WTC11 (cell line): Measurements from ENCODE around the gene CNTNAP2. TPM values are rescaled to one million over a fixed set of nuclear protein-coding genes. Genes with fewer than 3 reads are reported as not detected.

Experiments used
- ATAC-seq: fragments of 200-7000 bp; cut with Tn5 transposase; 2 replicates; pipeline ENCODE4 v1.10.0; 2021; ENCODE audit warnings: mild to moderate bottlenecking, moderate library complexity
- CTCF ChIA-PET: fragments of 300-600 bp; sonication (Branson Sonifier 250); formaldehyde crosslinking; loops from one replicate; lab custom pipeline; 2021; ENCODE audit warnings: antibody characterized with exemption; lab: Charles Lee
- POLR2A ChIA-PET: fragments of 350-600 bp; sonication (Branson Sonifier 250); formaldehyde crosslinking; loops from one replicate; lab custom pipeline; 2021; ENCODE audit warnings: antibody characterized with exemption; lab: Charles Lee
- DNase-seq: peaks from one replicate; pipeline ENCODE4 v3.0.0; 2021; ENCODE audit warnings: low spot score
- H3K27ac Mint-ChIP-seq: 2 replicates; pipeline ENCODE4 v1.8.0; 2021; ENCODE audit warnings: mixed read lengths
- H3K27me3 Mint-ChIP-seq: 2 replicates; pipeline ENCODE4 v1.8.0; 2021; ENCODE audit warnings: low read depth, mild to moderate bottlenecking, moderate library complexity, mixed read lengths
- H3K36me3 Mint-ChIP-seq: 2 replicates; pipeline ENCODE4 v1.8.0; 2021; ENCODE audit warnings: mixed read lengths
- H3K4me1 Mint-ChIP-seq: 2 replicates; pipeline ENCODE4 v1.8.0; 2022; ENCODE audit warnings: mixed read lengths
- H3K4me3 Mint-ChIP-seq: 2 replicates; pipeline ENCODE4 v1.8.0; 2021; ENCODE audit warnings: mild to moderate bottlenecking, moderate library complexity, mixed read lengths
- H3K9me3 Mint-ChIP-seq: 2 replicates; pipeline ENCODE4 v1.8.0; 2021; ENCODE audit warnings: mixed read lengths
- ARID4B ChIP-seq: sonication (generic); formaldehyde crosslinking; IDR thresholded peaks from 2 replicates; pipeline ENCODE4 v1.8.0; 2023; ENCODE audit warnings: missing genetic modification reagents, mild to moderate bottlenecking, borderline replicate concordance
- CDX4 ChIP-seq: fragments of 250-450 bp; sonication (Bioruptor Pico); IDR thresholded peaks from 2 replicates; pipeline ENCODE4 v1.9.0; 2021; ENCODE audit warnings: moderate library complexity, mild to moderate bottlenecking, inconsistent platforms, borderline replicate concordance
- ELF4 ChIP-seq: sonication (generic); formaldehyde crosslinking; IDR thresholded peaks from 2 replicates; pipeline ENCODE4 v1.8.1; 2022; ENCODE audit warnings: low read depth, mild to moderate bottlenecking, moderate library complexity, missing genetic modification reagents
- ESRRA ChIP-seq: sonication (generic); formaldehyde crosslinking; IDR thresholded peaks from 2 replicates; pipeline ENCODE4 v1.8.1; 2022; ENCODE audit warnings: mild to moderate bottlenecking, missing genetic modification reagents, borderline replicate concordance
- GRHL2 ChIP-seq: fragments of 250-450 bp; sonication (Bioruptor Pico); IDR thresholded peaks from 2 replicates; pipeline ENCODE4 v1.8.0; 2022; ENCODE audit warnings: mild to moderate bottlenecking, moderate library complexity; ENCODE audit not compliant: insufficient replicate concordance, severe bottlenecking
- KAT7 ChIP-seq: sonication (generic); formaldehyde crosslinking; IDR thresholded peaks from 2 replicates; pipeline ENCODE4 v1.8.1; 2023; ENCODE audit warnings: missing genetic modification reagents, mild to moderate bottlenecking, borderline replicate concordance
- NR3C1 ChIP-seq: sonication (generic); formaldehyde crosslinking; conservative IDR thresholded peaks from 2 replicates; pipeline ENCODE4 v1.8.1; 2023; ENCODE audit warnings: low read depth, mild to moderate bottlenecking, missing genetic modification reagents
- PREB ChIP-seq: sonication (generic); formaldehyde crosslinking; IDR thresholded peaks from 2 replicates; pipeline ENCODE4 v1.8.1; 2022; ENCODE audit warnings: mild to moderate bottlenecking, missing genetic modification reagents, moderate library complexity, borderline replicate concordance
- TEAD4 ChIP-seq: sonication (generic); formaldehyde crosslinking; IDR thresholded peaks from 2 replicates; pipeline ENCODE4 v1.8.0; 2022; ENCODE audit warnings: mild to moderate bottlenecking, missing genetic modification reagents
- total RNA-seq: library from RNA; stranded (reverse); gene quantifications from 3 replicates; pipeline ENCODE4 v1.2.3, GENCODE V29; 2021
- TF ChIP-seq, protein P1 (sequence below): sonication (generic); formaldehyde crosslinking; IDR thresholded peaks from 2 replicates; pipeline ENCODE4 v1.8.0; 2022; ENCODE audit warnings: missing genetic modification reagents
- TF ChIP-seq, protein P2 (sequence below): fragments of 250-450 bp; sonication (Bioruptor Pico); IDR thresholded peaks from 2 replicates; pipeline ENCODE4 v1.9.0; 2021; ENCODE audit warnings: mild to moderate bottlenecking, borderline replicate concordance
- TF ChIP-seq, protein P3 (sequence below): sonication (generic); formaldehyde crosslinking; IDR thresholded peaks from 2 replicates; pipeline ENCODE4 v1.8.0; 2023; ENCODE audit warnings: mild to moderate bottlenecking, missing genetic modification reagents
- TF ChIP-seq, protein P4 (sequence below): fragments of 250-450 bp; sonication (Bioruptor Pico); IDR thresholded peaks from 2 replicates; pipeline ENCODE4 v1.9.0; 2021; ENCODE audit warnings: mild to moderate bottlenecking

The CNTNAP2 gene
- total RNA-seq, 1 experiment from 2014 or later, result 63.8 TPM

DNA sequence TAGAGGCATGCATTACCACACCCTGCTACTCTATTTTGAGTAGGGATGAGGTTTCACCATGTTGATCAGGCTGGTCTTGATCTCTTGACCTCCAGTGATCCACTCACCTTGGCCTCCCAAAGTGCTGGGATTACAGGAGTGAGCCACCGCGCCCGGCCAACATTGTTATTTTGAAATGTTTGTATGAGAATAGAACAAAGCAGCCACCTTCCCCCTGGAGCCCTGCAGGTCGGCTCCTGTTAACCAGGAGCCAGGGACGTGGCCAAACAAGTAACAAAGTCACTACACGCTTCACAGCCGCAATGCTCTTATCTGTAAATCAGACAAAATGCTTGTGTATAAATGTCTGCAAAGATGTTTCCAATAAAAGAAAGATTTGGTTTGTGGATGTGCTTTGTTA is 295.4 kb downstream of the CNTNAP2 start:
- ChIA-PET CTCF (no interaction called here), POLR2A (no interaction called here)
- no peak overlapping the region for H3K27ac Mint-ChIP-seq
- no peaks in the 10 kb centered on the region for H3K9me3 Mint-ChIP-seq
- peaks cover 34% of the 10 kb centered on the region for H3K4me1 Mint-ChIP-seq
- ATAC-seq, result peak; percentile 79
- peak; percentile 27 for DNase-seq
- H3K36me3 Mint-ChIP-seq, result no peaks in the 10 kb centered on the region
- H3K4me3 Mint-ChIP-seq, result no peak overlapping the region
- H3K27me3 Mint-ChIP-seq, result no peaks in the 10 kb centered on the region
- TF ChIP-seq, protein P1, sequence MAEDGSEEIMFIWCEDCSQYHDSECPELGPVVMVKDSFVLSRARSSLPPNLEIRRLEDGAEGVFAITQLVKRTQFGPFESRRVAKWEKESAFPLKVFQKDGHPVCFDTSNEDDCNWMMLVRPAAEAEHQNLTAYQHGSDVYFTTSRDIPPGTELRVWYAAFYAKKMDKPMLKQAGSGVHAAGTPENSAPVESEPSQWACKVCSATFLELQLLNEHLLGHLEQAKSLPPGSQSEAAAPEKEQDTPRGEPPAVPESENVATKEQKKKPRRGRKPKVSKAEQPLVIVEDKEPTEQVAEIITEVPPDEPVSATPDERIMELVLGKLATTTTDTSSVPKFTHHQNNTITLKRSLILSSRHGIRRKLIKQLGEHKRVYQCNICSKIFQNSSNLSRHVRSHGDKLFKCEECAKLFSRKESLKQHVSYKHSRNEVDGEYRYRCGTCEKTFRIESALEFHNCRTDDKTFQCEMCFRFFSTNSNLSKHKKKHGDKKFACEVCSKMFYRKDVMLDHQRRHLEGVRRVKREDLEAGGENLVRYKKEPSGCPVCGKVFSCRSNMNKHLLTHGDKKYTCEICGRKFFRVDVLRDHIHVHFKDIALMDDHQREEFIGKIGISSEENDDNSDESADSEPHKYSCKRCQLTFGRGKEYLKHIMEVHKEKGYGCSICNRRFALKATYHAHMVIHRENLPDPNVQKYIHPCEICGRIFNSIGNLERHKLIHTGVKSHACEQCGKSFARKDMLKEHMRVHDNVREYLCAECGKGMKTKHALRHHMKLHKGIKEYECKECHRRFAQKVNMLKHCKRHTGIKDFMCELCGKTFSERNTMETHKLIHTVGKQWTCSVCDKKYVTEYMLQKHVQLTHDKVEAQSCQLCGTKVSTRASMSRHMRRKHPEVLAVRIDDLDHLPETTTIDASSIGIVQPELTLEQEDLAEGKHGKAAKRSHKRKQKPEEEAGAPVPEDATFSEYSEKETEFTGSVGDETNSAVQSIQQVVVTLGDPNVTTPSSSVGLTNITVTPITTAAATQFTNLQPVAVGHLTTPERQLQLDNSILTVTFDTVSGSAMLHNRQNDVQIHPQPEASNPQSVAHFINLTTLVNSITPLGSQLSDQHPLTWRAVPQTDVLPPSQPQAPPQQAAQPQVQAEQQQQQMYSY (CRISPR knock-in tag), result no peak
- TF ChIP-seq, protein P2, sequence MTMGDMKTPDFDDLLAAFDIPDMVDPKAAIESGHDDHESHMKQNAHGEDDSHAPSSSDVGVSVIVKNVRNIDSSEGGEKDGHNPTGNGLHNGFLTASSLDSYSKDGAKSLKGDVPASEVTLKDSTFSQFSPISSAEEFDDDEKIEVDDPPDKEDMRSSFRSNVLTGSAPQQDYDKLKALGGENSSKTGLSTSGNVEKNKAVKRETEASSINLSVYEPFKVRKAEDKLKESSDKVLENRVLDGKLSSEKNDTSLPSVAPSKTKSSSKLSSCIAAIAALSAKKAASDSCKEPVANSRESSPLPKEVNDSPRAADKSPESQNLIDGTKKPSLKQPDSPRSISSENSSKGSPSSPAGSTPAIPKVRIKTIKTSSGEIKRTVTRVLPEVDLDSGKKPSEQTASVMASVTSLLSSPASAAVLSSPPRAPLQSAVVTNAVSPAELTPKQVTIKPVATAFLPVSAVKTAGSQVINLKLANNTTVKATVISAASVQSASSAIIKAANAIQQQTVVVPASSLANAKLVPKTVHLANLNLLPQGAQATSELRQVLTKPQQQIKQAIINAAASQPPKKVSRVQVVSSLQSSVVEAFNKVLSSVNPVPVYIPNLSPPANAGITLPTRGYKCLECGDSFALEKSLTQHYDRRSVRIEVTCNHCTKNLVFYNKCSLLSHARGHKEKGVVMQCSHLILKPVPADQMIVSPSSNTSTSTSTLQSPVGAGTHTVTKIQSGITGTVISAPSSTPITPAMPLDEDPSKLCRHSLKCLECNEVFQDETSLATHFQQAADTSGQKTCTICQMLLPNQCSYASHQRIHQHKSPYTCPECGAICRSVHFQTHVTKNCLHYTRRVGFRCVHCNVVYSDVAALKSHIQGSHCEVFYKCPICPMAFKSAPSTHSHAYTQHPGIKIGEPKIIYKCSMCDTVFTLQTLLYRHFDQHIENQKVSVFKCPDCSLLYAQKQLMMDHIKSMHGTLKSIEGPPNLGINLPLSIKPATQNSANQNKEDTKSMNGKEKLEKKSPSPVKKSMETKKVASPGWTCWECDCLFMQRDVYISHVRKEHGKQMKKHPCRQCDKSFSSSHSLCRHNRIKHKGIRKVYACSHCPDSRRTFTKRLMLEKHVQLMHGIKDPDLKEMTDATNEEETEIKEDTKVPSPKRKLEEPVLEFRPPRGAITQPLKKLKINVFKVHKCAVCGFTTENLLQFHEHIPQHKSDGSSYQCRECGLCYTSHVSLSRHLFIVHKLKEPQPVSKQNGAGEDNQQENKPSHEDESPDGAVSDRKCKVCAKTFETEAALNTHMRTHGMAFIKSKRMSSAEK, result no peak
- TF ChIP-seq NR3C1 (CRISPR knock-in tag) (no peak), GRHL2 (CRISPR knock-in tag) (no peak)
- TF ChIP-seq, all 79 proteins: peak for 0

DNA sequence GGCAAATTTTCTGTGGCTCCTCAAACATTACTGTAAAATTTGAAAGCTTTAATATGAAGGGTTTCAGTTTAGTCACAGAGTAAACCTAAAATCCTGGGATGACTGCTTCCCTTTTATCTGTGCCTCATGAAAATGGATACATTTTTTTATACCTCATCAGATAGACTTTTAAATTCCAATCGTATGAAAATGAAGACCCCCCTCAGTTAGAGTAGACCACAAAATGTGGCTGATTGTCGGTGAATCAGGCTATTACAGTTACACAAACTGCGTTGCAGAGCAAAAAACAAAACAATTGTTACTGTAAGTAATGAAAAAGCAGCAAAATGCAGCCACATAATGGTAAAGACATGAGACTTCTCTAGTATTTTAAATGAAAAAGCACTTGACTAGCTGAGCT is 296.2 kb downstream of the CNTNAP2 start:
- TF ChIP-seq PREB (CRISPR knock-in tag), result no peak
- no peak for TF ChIP-seq CDX4 (CRISPR knock-in tag)
- TF ChIP-seq, protein P3, sequence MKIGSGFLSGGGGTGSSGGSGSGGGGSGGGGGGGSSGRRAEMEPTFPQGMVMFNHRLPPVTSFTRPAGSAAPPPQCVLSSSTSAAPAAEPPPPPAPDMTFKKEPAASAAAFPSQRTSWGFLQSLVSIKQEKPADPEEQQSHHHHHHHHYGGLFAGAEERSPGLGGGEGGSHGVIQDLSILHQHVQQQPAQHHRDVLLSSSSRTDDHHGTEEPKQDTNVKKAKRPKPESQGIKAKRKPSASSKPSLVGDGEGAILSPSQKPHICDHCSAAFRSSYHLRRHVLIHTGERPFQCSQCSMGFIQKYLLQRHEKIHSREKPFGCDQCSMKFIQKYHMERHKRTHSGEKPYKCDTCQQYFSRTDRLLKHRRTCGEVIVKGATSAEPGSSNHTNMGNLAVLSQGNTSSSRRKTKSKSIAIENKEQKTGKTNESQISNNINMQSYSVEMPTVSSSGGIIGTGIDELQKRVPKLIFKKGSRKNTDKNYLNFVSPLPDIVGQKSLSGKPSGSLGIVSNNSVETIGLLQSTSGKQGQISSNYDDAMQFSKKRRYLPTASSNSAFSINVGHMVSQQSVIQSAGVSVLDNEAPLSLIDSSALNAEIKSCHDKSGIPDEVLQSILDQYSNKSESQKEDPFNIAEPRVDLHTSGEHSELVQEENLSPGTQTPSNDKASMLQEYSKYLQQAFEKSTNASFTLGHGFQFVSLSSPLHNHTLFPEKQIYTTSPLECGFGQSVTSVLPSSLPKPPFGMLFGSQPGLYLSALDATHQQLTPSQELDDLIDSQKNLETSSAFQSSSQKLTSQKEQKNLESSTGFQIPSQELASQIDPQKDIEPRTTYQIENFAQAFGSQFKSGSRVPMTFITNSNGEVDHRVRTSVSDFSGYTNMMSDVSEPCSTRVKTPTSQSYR (CRISPR knock-in tag), result no peak
- no peak for TF ChIP-seq TEAD4
- ChIA-PET POLR2A (no interaction called here), CTCF (no interaction called here)
- Mint-ChIP-seq H3K4me1 (peaks cover 34% of the 10 kb centered on the region), H3K9me3 (no peaks in the 10 kb centered on the region), H3K36me3 (no peaks in the 10 kb centered on the region), H3K27me3 (no peaks in the 10 kb centered on the region), H3K4me3 (no peak overlapping the region), H3K27ac (peak overlapping the region; percentile 56; the same call in 1 of the 2 replicates)
- ATAC-seq (no peak), DNase-seq (no peak)

DNA sequence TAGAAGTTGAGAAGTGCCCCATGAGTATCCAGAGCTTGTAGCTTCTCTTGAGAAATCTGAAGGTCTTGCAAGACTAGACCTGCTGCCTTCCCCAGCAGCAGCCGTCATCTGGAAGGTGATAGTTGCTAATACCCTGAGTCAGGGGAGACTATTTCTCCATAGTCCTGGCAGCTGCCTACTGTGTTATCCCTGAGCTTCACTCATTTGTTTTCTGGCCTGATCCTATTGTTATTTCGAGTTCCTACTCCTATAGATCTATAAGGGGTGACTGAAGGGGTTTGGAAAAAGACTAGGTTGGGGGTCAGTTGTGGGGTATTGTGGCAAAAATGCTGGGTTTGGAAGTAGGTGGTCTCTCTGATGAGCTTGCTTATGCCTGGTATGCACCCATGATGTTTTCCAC is 297.8 kb downstream of the CNTNAP2 start:
- H3K27ac Mint-ChIP-seq, result peak overlapping the region; percentile 79; the same call in 1 of the 2 replicates
- no peaks in the 10 kb centered on the region for H3K36me3 Mint-ChIP-seq
- peak; percentile 84 for ATAC-seq
- ChIA-PET POLR2A (no interaction called here), CTCF (no interaction called here)
- H3K9me3 Mint-ChIP-seq, result no peaks in the 10 kb centered on the region
- no peaks in the 10 kb centered on the region for H3K27me3 Mint-ChIP-seq
- DNase-seq, result no peak
- H3K4me3 Mint-ChIP-seq, result no peak overlapping the region
- H3K4me1 Mint-ChIP-seq, result peaks cover 34% of the 10 kb centered on the region
- TF ChIP-seq KAT7 (CRISPR knock-in tag) (no peak), ESRRA (CRISPR knock-in tag) (no peak), ELF4 (CRISPR knock-in tag) (no peak), ARID4B (no peak)
- TF ChIP-seq, protein P4, sequence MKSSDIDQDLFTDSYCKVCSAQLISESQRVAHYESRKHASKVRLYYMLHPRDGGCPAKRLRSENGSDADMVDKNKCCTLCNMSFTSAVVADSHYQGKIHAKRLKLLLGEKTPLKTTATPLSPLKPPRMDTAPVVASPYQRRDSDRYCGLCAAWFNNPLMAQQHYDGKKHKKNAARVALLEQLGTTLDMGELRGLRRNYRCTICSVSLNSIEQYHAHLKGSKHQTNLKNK (CRISPR knock-in tag), result no peak
